Suprapubic skin (tissue), 4 donors: ENCODE results near the gene HERC2. TPM values are rescaled to one million over a fixed set of nuclear protein-coding genes. Genes with fewer than 3 reads are reported as not detected.

Experiments used
- DNase-seq, 2 donors: peaks; one replicate each; pipeline ENCODE4 v3.0.0-alpha.2; 2019; ENCODE audit warnings: low spot score in 2 of 2
- H3K27ac ChIP-seq: fragments of 200-600 bp; sonication (generic); one replicate; pipeline ENCODE4 v1.5.1; 2019
- H3K27me3 ChIP-seq: fragments of 200-600 bp; sonication (generic); one replicate; pipeline ENCODE4 v1.5.1; 2019
- H3K36me3 ChIP-seq: fragments of 200-600 bp; sonication (generic); one replicate; pipeline ENCODE4 v1.5.1; 2019
- H3K4me1 ChIP-seq: fragments of 200-600 bp; sonication (generic); one replicate; pipeline ENCODE4 v1.5.1; 2019
- H3K4me3 ChIP-seq: fragments of 200-600 bp; sonication (generic); one replicate; pipeline ENCODE4 v1.5.1; 2019; ENCODE audit warnings: mild to moderate bottlenecking
- H3K9me3 ChIP-seq: fragments of 200-600 bp; sonication (generic); one replicate; pipeline ENCODE4 v1.5.1; 2019
- EP300 ChIP-seq: sonication (generic); formaldehyde crosslinking; IDR thresholded peaks from one replicate; pipeline ENCODE4 v1.6.1; 2017; ENCODE audit warnings: antibody characterized with exemption
- POLR2A ChIP-seq, 2 donors: fragments of 450-650 bp; IDR thresholded peaks; one replicate each; pipeline ENCODE4 v1.6.1; 2017; ENCODE audit warnings: antibody characterized with exemption in 2 of 2, mild to moderate bottlenecking in 2 of 2, moderate library complexity in 2 of 2
- POLR2AphosphoS5 ChIP-seq, 3 donors: sonication (generic); formaldehyde crosslinking; IDR thresholded peaks; one replicate each; pipeline ENCODE4 v1.6.1; 2017; ENCODE audit warnings: antibody characterized with exemption in 3 of 3
- WGBS: methylation state at CpG from one replicate; pipeline ENCODE4 v1.1.5; 2018; 5-methylcytosine and 5-hydroxymethylcytosine counted together
- total RNA-seq, 4 donors: library from RNA; depleted of rRNA; stranded (reverse); fragments of >200 nt; gene quantifications; one replicate each; pipeline ENCODE4 v1.1.0, GENCODE V29; 2016
- TF ChIP-seq, protein P1 (sequence below), 2 donors: fragments of 200-600 bp in 1 of 2; fragments of 450-650 bp in 1 of 2; sonication (generic) in 1 of 2; IDR thresholded peaks; one replicate each; pipeline ENCODE4 v1.5.1; 2016 to 2019; ENCODE audit warnings: antibody characterized with exemption in 2 of 2, mild to moderate bottlenecking in 1 of 2, moderate library complexity in 1 of 2

The HERC2 gene
- total RNA-seq, 4 donors from 2014 or later, result 45.2 to 111 (median 73.8) TPM

DNA sequence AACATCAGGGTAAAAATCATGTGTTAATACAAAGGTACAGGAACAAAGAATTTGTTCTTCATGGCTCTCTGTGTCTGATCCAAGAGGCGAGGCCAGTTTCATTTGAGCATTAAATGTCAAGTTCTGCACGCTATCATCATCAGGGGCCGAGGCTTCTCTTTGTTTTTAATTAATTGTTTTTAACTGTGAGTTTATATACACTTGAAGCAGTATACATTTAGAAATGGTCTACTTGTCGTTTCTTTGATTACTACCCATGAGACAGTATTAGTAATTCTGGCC lies 201.7 kb downstream of the HERC2 start:
- WGBS, result 87% methylated on average over 4 of the region's 4 CpGs
- DNase-seq, result no peak
- peaks cover 72% of the 10 kb centered on the region for H3K36me3 ChIP-seq

DNA sequence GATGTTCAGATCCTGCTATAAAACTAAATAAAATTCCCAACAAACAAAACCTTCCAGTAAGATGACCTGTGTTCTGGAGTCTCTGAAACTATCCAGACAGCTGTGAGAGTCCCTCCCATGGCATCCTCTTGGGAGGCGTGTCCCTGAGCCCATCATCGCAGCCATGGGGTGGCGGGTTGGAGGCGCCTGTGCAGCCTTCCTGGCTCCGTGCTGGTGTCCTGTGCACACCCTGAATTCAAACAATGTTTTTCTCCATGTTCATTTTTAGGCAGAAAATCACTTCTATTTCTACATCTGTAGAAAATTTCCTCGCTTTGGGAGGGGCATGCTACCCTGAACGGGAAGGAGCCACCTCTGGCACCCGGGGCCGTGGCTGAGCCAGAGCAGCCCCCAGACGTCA lies 203.4 kb downstream of the HERC2 start:
- no peak for DNase-seq
- Histone ChIP-seq H3K36me3 (peaks cover 86% of the 10 kb centered on the region), H3K4me3 (no peak overlapping the region), H3K4me1 (peaks cover 6% of the 10 kb centered on the region), H3K27ac (no peak overlapping the region), H3K27me3 (no peaks in the 10 kb centered on the region), H3K9me3 (no peaks in the 10 kb centered on the region)
- TF ChIP-seq POLR2AphosphoS5 (IDR thresholded peaks at IDR 0.05), result no peak
- TF ChIP-seq, protein P1, sequence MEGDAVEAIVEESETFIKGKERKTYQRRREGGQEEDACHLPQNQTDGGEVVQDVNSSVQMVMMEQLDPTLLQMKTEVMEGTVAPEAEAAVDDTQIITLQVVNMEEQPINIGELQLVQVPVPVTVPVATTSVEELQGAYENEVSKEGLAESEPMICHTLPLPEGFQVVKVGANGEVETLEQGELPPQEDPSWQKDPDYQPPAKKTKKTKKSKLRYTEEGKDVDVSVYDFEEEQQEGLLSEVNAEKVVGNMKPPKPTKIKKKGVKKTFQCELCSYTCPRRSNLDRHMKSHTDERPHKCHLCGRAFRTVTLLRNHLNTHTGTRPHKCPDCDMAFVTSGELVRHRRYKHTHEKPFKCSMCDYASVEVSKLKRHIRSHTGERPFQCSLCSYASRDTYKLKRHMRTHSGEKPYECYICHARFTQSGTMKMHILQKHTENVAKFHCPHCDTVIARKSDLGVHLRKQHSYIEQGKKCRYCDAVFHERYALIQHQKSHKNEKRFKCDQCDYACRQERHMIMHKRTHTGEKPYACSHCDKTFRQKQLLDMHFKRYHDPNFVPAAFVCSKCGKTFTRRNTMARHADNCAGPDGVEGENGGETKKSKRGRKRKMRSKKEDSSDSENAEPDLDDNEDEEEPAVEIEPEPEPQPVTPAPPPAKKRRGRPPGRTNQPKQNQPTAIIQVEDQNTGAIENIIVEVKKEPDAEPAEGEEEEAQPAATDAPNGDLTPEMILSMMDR (IDR thresholded peaks at IDR 0.05), result no peak
- no peak for TF ChIP-seq EP300
- TF ChIP-seq POLR2A (IDR thresholded peaks at IDR 0.05), result no peak
- 92% methylated on average over 9 of the region's 10 CpGs for WGBS

More for the DNA sequence above, 201.7 kb downstream of the HERC2 start:
- Histone ChIP-seq H3K27me3 (no peaks in the 10 kb centered on the region), H3K9me3 (no peaks in the 10 kb centered on the region), H3K4me3 (no peak overlapping the region), H3K27ac (no peak overlapping the region), H3K4me1 (peaks cover 7% of the 10 kb centered on the region)
- no peak for TF ChIP-seq POLR2A (IDR thresholded peaks at IDR 0.05)
- TF ChIP-seq EP300, result no peak
- TF ChIP-seq, protein P1 (IDR thresholded peaks at IDR 0.05), result no peak
- TF ChIP-seq POLR2AphosphoS5 (IDR thresholded peaks at IDR 0.05), result no peak

DNA sequence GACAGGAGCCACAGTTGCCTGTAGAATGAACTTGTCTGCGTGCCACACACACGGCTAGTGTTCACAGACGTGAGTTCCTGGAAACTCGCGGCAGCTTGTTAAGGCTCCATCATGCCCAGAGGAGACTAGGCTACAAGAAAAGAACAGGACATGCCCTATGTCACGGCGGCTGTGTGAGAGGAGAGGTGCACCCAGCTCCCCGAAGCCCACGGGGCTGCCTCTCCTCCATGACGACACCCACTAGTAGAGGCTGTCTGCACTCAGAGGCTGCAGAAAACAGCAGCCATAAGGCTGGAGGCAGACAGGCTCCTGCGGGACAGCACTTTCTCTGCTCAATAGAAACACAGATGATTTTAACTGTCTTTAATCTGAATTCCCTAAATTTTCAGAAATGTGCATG lies 203.9 kb downstream of the HERC2 start:
- peaks cover 90% of the 10 kb centered on the region for H3K36me3 ChIP-seq
- no peaks in the 10 kb centered on the region for H3K9me3 ChIP-seq
- TF ChIP-seq POLR2A (IDR thresholded peaks at IDR 0.05), result no peak
- no peak for TF ChIP-seq POLR2AphosphoS5 (IDR thresholded peaks at IDR 0.05)
- DNase-seq, result peak in 1 of 2 donors; percentile 49
- WGBS, result 85% methylated on average over 11 of the region's 11 CpGs
- H3K4me1 ChIP-seq, result peaks cover 2% of the 10 kb centered on the region
- no peaks in the 10 kb centered on the region for H3K27me3 ChIP-seq
- H3K27ac ChIP-seq, result no peak overlapping the region
- no peak overlapping the region for H3K4me3 ChIP-seq

DNA sequence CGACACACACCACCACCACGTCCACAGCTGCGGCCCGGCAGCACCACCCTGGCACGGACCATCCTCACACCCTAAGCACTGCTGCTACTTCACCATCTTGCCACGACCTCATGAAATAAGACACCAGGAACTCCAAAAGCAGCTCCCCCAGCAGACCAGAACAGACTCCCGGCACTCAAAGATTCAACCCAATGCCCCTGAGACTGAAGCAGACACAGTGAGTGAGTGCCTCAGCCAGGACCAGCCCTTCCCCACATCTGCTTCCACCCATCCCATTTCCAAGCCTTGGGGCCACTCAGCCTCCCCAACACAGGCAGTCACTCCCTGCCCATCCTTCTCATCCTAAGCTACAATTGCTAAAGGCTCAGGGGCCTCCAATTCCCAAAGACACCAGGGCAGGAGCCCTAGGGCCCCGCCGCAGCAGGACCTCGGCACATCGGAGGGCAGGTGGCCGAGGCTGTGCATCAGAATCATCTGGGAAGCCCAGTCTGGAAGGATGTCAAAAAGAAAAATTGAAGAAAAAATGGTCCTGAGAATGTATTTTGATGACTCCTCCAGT lies 204.5 kb downstream of the HERC2 start:
- peaks cover 96% of the 10 kb centered on the region for H3K36me3 ChIP-seq
- H3K4me3 ChIP-seq, result no peak overlapping the region
- peak in 1 of 2 donors; percentile 32 for DNase-seq

DNA sequence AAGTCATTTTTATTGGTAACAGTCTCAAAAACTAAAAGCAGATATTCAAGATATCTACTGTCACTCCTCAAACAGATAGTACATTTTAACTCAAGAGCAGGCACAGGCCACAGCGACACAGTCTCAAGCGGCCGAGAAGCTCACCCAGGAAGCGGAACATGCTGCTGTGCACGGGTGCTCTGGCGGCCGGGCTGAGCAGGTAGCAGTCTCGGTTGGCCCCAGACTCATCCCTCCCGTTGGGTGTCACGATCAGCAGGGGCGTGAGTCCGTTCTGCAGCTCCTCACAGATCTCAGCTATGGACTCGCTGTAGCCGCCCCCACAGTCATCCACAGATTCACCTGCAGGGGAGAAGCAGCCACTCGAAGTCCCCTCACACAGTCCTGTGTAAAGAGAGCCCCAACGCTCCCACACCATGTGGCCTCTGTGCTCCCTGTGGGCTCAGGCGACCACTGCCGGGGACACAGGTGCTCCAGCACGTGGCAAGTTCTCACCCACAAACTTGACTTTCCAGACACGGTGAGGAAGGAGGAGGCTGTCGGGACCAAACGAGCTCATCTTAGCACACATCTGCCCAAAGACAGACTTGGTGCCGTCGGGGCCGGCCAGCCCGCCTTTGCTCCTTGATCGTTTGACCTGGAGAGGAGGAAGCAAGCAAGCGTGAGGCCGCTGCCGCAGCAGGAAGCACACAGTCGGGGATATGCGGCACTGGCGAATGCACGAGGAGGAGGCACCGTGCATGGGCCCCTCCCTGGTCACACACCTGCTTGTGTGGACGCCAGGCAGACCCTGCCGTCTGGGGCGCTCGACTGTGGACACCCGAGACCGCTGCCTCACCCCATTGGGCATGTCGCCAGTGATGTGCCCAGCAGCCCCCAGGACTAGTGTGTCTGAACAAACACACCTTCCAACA lies 205.2 kb downstream of the HERC2 start:
- TF ChIP-seq POLR2AphosphoS5 (IDR thresholded peaks at IDR 0.05) (no peak), POLR2A (IDR thresholded peaks at IDR 0.05) (no peak), EP300 (no peak)
- TF ChIP-seq, protein P1 (IDR thresholded peaks at IDR 0.05), result no peak
- 95% methylated on average over 30 of the region's 42 CpGs for WGBS
- H3K4me3 ChIP-seq, result no peak overlapping the region
- no peaks in the 10 kb centered on the region for H3K9me3 ChIP-seq
- H3K27me3 ChIP-seq, result no peaks in the 10 kb centered on the region
- DNase-seq, result peak in 1 of 2 donors; percentile 76
- no peak overlapping the region for H3K27ac ChIP-seq
- peaks cover 98% of the 10 kb centered on the region for H3K36me3 ChIP-seq
- H3K4me1 ChIP-seq, result no peaks in the 10 kb centered on the region

More for the DNA sequence above, 204.5 kb downstream of the HERC2 start:
- 91% methylated on average over 12 of the region's 12 CpGs for WGBS
- Histone ChIP-seq H3K27me3 (no peaks in the 10 kb centered on the region), H3K27ac (no peak overlapping the region), H3K9me3 (no peaks in the 10 kb centered on the region), H3K4me1 (no peaks in the 10 kb centered on the region)
- TF ChIP-seq POLR2A (IDR thresholded peaks at IDR 0.05), result no peak

DNA sequence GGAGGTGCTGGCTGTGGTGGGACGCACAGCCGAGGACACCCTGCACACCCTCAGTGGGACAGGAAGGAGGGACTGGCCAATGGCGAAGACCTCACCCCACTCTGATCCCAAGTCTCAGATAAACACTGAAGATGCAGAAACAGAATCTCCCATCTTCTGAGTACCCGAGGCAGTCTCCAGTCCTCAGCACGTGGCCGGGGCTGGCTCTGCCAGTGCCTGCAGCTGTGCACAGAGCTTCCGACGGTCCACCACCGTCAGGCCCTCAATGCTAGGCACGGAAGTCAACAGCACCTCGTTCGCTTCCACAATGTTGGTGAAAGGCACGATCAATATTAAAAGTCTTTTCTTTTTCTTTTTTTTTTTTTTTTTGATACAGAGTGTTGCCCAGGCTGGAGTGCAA lies 206.1 kb downstream of the HERC2 start:
- WGBS, result 87% methylated on average over 13 of the region's 13 CpGs
- H3K36me3 ChIP-seq, result peaks cover 96% of the 10 kb centered on the region
- DNase-seq, result peak in 1 of 2 donors; percentile 41

More for the DNA sequence above, 206.1 kb downstream of the HERC2 start:
- Histone ChIP-seq H3K4me3 (no peak overlapping the region), H3K27me3 (no peaks in the 10 kb centered on the region), H3K9me3 (no peaks in the 10 kb centered on the region), H3K4me1 (no peaks in the 10 kb centered on the region), H3K27ac (no peak overlapping the region)
- TF ChIP-seq POLR2A (IDR thresholded peaks at IDR 0.05) (no peak), POLR2AphosphoS5 (IDR thresholded peaks at IDR 0.05) (no peak), EP300 (no peak)
- TF ChIP-seq, protein P1 (IDR thresholded peaks at IDR 0.05), result no peak
